Measurements from ENCODE around the gene DDX59.
A peak's percentile ranks its signal among the peaks of the same experiment; 100 is the strongest.

Gene DDX59

GRCh38 chr1:200669314-200670241 lies at the start of gene DDX59:
DDX59 (minus strand) TSS chr1:200669907; CDS start chr1:200666740, 3,167 bp downstream.
- peak; percentile 92 to 94 for DNase-seq (ENCODE audit: low read depth in 2 of 2)

- DNase-seq (ENCODE audit: low read depth in 2 of 2): no peak
Observed at GRCh38 chr1:200714504-200715187, 44.9 kb upstream of the DDX59 start.

DNA sequence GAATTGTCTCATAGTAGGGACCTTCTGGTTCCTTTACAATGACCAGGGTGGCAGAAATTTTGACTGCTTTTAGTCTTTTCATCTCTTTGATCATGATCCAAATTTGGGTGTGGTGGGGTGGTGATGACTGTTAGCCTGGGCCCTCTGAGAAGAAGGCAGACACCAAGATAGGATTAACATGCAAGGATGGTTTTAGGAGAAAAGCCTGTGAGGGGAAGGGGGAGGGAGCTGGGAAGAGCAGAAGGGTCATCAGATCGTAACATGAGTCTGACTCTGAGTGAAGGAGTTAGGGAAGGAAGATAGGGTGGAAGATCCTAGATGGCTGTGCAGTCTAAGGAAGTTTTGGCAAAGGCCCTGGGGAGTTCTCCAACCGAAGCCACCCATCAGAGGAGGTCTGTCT lies 40.5 kb upstream of the DDX59 start:
- no peak for DNase-seq (ENCODE audit: low read depth in 2 of 2)

- DNase-seq (ENCODE audit: low read depth in 2 of 2): no peak
Observed at GRCh38 chr1:200708769-200709168, 39.1 kb upstream of the DDX59 start.

- DNase-seq (ENCODE audit: low read depth in 2 of 2): no peak
Observed at GRCh38 chr1:200708161-200708560, 38.5 kb upstream of the DDX59 start.

GRCh38 chr1:200707116-200707515 lies 37.4 kb upstream of the DDX59 start:
- DNase-seq (ENCODE audit: low read depth in 2 of 2): no peak

DNA sequence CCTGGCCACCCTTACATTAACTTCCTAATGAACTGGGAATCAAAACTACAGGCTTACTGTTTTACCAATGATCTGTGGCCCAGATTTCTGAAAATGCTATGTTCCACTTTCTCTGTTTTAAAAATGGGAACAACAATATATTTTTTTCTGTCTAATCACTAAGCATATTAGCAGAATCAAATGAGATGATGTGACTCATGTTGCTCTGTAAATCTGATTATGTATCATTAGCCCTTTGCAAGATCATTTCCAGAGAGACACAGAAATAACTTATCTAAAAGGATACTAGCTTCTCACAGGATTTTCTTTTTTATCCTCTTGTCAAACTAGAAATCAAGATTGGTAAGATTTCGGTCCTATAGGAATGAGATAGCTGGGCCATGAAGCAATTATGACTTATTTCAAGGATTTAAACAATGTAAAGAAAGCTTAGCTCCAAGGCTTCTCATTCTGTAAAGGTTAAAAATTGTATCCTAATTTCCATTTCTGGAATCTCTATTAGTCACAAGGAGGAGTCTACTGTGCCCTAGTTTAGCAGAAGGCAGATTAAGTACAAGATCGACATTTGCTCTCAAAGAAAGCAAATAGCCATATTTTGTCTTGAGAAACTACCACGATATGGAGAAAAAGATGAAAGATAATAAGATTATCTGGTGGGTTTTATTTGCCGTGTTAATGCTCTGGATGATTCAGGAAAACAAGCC lies 36.6 kb upstream of the DDX59 start:
- no peak for DNase-seq (ENCODE audit: low read depth in 2 of 2)

- DNase-seq (ENCODE audit: low read depth in 2 of 2): no peak
Observed at GRCh38 chr1:200704986-200705500, 35.3 kb upstream of the DDX59 start.

GRCh38 chr1:200699871-200700270 lies 30.2 kb upstream of the DDX59 start:
- DNase-seq (ENCODE audit: low read depth in 2 of 2): peak; percentile 29 to 31

DNA sequence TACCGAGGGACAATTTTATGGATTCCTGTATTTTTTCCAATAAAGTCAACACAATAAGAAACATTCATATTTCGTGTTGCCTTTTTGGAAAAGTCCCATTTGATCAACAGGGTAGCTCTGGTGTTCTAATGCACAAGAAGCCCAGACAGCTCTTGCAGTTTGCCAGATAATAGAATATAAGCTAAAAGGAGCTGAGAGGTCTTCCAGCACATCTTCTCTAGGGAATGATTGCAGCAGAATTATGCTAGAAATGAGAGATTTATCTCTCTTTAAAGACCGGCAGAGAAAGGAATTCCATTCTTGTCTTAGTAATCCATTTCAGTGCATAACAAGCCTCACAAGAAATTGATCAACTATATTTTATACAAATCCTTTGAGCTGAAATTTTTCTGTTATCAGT lies 25.0 kb upstream of the DDX59 start:
- no peak for DNase-seq (ENCODE audit: low read depth in 2 of 2)

DNA sequence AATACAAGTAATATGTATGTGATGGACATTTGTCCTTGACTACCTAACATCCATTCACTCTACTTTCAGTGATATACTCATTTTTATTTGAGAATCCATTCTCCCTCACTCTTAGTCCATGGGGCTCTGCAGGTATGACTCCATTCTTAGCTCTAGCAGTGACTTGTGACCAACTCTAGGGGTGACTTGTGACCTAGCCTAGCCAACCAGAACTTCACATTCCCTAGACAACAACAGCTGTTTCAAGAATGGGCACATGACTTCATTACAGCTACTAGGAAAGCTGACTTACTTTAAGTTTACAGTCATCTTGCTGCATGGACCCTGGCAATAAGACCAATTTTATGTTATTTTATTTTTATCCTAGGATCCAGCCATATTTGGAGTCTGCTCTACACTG lies 23.6 kb upstream of the DDX59 start:
- DNase-seq (ENCODE audit: low read depth in 2 of 2): no peak

DNA sequence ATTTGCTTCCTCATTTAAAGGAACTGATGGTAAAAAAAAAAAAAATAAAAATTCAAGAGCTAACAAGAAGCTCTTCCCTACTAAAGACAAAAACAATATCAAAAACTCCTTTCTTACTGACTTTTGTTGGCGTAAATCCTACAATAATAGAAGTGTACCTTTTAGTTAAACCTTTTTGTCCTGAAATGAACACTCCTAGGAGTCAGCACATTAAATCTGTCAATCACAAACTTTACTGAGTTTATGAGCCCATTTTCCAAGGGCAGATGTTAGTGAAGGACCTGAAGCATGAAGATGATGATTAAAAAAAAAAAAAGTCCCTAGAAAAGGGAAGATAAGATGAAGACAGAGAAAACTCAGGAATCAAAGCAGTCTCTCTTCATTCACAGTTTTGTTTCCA lies 22.6 kb upstream of the DDX59 start:
- DNase-seq (ENCODE audit: low read depth in 2 of 2): no peak

- no peak for DNase-seq (ENCODE audit: low read depth in 2 of 2)
Observed at GRCh38 chr1:200686620-200687019, 16.9 kb upstream of the DDX59 start.

DNA sequence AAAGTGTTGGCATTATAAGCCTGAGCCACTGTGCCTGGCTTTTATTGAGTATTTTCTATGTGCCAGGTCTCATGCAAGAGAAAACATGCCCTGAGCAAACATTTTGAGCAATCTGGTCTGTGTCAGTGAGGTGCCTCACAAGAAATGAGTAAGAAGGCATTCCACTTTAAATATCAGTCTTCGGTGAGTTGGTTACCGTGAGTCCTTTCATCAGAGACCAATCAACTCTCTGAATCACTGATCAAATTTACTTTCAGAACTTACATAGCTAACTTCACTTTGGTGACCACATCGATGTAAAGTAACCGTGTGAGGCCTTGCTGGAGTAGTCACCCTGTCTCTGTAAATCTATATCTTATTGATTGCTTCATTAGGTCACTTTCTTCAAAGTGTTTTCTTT lies 14.3 kb upstream of the DDX59 start:
- DNase-seq (ENCODE audit: low read depth in 2 of 2): no peak

DNA sequence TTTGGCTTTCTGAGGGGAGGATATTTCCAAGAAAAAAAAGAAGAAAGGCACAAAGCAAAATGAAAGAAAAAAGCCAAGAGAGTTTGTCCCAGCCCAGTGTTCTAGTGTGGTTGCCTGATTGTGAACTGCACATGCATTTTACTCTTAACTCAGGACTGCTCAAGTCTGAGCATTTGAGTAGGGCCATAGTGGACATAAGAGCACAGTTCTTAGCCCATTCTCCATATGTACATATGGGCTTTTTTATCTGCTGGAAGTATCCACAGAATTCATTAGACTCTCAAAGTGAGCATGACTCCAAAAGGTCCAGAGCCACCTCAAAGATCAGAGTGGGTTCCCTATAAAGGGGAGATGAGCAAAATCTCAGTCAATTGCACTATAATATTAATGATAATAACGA lies 13.6 kb upstream of the DDX59 start:
- DNase-seq (ENCODE audit: low read depth in 2 of 2): no peak

- no peak for DNase-seq (ENCODE audit: low read depth in 2 of 2)
Observed at GRCh38 chr1:200681231-200681630, 11.5 kb upstream of the DDX59 start.

DNA sequence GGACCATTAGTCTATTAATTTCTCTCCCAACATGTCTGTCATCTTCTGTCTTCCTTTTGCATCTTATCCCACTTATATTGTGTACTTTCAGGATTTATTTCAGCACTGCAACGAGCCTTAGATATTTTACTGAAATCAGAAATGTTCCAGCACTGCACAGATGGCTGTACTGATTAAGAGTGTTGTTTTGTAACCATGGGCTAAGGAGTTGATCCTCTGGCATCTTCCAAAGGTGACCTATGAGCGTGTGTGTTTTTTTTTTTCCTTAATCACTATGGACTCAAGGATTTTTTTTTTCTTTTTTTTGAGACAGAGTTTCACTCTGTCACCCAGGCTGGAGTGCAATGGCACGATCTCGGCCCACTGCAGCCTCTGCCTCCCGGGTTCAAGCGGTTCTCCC lies 7.1 kb upstream of the DDX59 start:
- no peak for DNase-seq (ENCODE audit: low read depth in 2 of 2)

GRCh38 chr1:200675588-200675852 lies 5.8 kb upstream of the DDX59 start:
- DNase-seq (ENCODE audit: low read depth in 2 of 2): no peak

GRCh38 chr1:200674838-200675587 lies 5.3 kb upstream of the DDX59 start:
- no peak for DNase-seq (ENCODE audit: low read depth in 2 of 2)

- DNase-seq (ENCODE audit: low read depth in 2 of 2): no peak
Observed at GRCh38 chr1:200673952-200674823, 4.5 kb upstream of the DDX59 start.

Data from fibroblast of skin of left biceps (primary cell).